H1 (cell line): Measurements from ENCODE around the gene CBY1. TPM values are rescaled to one million over a fixed set of nuclear protein-coding genes. Genes with fewer than 3 reads are reported as not detected.

ENCODE experiments used
- CHD7 ChIP-seq: fragments of 300-600 bp; sonication (generic); IDR thresholded peaks from 2 replicates; pipeline ENCODE4 v1.7.1; 2012; ENCODE audit warnings: low read length, moderate library complexity, mild to moderate bottlenecking, inconsistent platforms; ENCODE audit not compliant: insufficient replicate concordance
- HDAC6 ChIP-seq: IDR thresholded peaks from one replicate; pipeline ENCODE4 v1.7.1; 2012; ENCODE audit warnings: low read depth, mild to moderate bottlenecking, inconsistent platforms, low read length, moderate library complexity
- NANOG ChIP-seq: IDR thresholded peaks from 2 replicates; pipeline ENCODE4 v1.6.1; 2011; ENCODE audit warnings: low read length, low read depth, mild to moderate bottlenecking, inconsistent platforms; ENCODE audit not compliant: insufficient read depth, poor library complexity, severe bottlenecking
- SIX5 ChIP-seq: IDR thresholded peaks from 2 replicates; pipeline ENCODE4 v1.6.1; 2011; ENCODE audit warnings: mild to moderate bottlenecking, low read depth, low read length
- USF2 ChIP-seq: IDR thresholded peaks from 2 replicates; pipeline ENCODE4 v1.6.1; 2011; ENCODE audit warnings: low read length, improper control_type of control experiment
- polyA plus RNA-seq, 7 experiments: library from polyadenylated mRNA; depleted of rRNA in 3 of 7; stranded (reverse) in 5 of 7; unstranded in 2 of 7; fragments of >200 nt in 5 of 7; fragments of 200-250 nt in 2 of 7; gene quantifications; 1 replicate in 5 of 7; 2 replicates in 1 of 7; 4 replicates in 1 of 7; pipeline versions ENCODE4 v1.2.1 to v1.2.3, GENCODE V29; 2011 to 2013; ENCODE audit warnings: missing spikeins in 2 of 7, mixed read lengths in 2 of 7
- total RNA-seq: library from RNA; stranded (reverse); fragmentation: NEBNext Ultra II Directional; extraction: Animal tissue kit (Norgen Biotek cat#: 25700); gene quantifications from 2 replicates; pipeline ENCODE4 v1.2.1, GENCODE V29; 2021
- TF ChIP-seq, protein P1 (sequence below): IDR thresholded peaks from 2 replicates; pipeline ENCODE4 v1.6.1; 2012; ENCODE audit warnings: low read length, inconsistent platforms

CBY1 gene
- total and polyA plus RNA-seq, 2 of the 8 experiments (the other 6 are each of a cell fraction or from before 2014, with no cell fraction given): 23.2 to 30.2 TPM

GRCh38 chr22:38608992-38609750 lies 47.3 kb upstream of the CBY1 start (continued):
- TF ChIP-seq CHD7: no peak
- TF ChIP-seq, protein P1, sequence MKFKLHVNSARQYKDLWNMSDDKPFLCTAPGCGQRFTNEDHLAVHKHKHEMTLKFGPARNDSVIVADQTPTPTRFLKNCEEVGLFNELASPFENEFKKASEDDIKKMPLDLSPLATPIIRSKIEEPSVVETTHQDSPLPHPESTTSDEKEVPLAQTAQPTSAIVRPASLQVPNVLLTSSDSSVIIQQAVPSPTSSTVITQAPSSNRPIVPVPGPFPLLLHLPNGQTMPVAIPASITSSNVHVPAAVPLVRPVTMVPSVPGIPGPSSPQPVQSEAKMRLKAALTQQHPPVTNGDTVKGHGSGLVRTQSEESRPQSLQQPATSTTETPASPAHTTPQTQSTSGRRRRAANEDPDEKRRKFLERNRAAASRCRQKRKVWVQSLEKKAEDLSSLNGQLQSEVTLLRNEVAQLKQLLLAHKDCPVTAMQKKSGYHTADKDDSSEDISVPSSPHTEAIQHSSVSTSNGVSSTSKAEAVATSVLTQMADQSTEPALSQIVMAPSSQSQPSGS: no peak
- TF ChIP-seq HDAC6: no peak
- no peak for TF ChIP-seq NANOG
- TF ChIP-seq USF2: no peak
- TF ChIP-seq SIX5: no peak
